K562 (cell line): ENCODE measurements around the gene LRRC43. TPM values are rescaled to one million over a fixed set of nuclear protein-coding genes. Genes with fewer than 3 reads are reported as not detected.

Source experiments
- BDP1 ChIP-seq: IDR thresholded peaks from 3 replicates; pipeline ENCODE4 v1.6.1; 2011; ENCODE audit not compliant: insufficient read length, insufficient read depth
- COPS2 ChIP-seq: fragments of 450-650 bp; conservative IDR thresholded peaks from 2 replicates; pipeline ENCODE4 v1.6.1; 2016; ENCODE audit warnings: mild to moderate bottlenecking, moderate library complexity
- CSDE1 ChIP-seq, 2 experiments: fragments of 450-650 bp; IDR thresholded peaks; 2 replicates each; pipeline ENCODE4 v1.6.1; 2016; ENCODE audit warnings: mild to moderate bottlenecking in 1 of 2
- CTCFL ChIP-seq: IDR thresholded peaks from 2 replicates; pipeline ENCODE4 v1.6.1; 2011; ENCODE audit warnings: borderline replicate concordance, low read depth, mild to moderate bottlenecking, moderate library complexity, low read length; ENCODE audit not compliant: insufficient read depth, poor library complexity, severe bottlenecking
- E2F5 ChIP-seq: sonication (generic); formaldehyde crosslinking; IDR thresholded peaks from 2 replicates; pipeline ENCODE4 v1.8.0; 2022; ENCODE audit warnings: mild to moderate bottlenecking, missing genetic modification reagents
- ESRRB ChIP-seq: fragments of 250-450 bp; sonication (Bioruptor Pico); IDR thresholded peaks from 2 replicates; pipeline ENCODE4 v1.5.0; 2020; ENCODE audit warnings: mild to moderate bottlenecking, moderate library complexity, borderline replicate concordance
- GATA2 ChIP-seq: sonication (generic); formaldehyde crosslinking; IDR thresholded peaks from 2 replicates; pipeline ENCODE4 v1.4.0; 2020; ENCODE audit warnings: mild to moderate bottlenecking, missing genetic modification reagents
- GTF2F1 ChIP-seq: IDR thresholded peaks from 2 replicates; pipeline ENCODE4 v1.6.1; 2011; ENCODE audit warnings: low read depth, low read length, improper control_type of control experiment
- HEY1 ChIP-seq: fragments of 250-450 bp; sonication (Bioruptor Pico); IDR thresholded peaks from 2 replicates; pipeline ENCODE4 v1.5.0; 2020; ENCODE audit warnings: mild to moderate bottlenecking, moderate library complexity, borderline replicate concordance
- HLTF ChIP-seq: fragments of 450-650 bp; IDR thresholded peaks from 2 replicates; pipeline ENCODE4 v1.6.1; 2016
- HMBOX1 ChIP-seq: sonication (generic); IDR thresholded peaks from 2 replicates; pipeline ENCODE4 v1.6.1; 2016
- MAFG ChIP-seq: fragments of 450-650 bp; conservative IDR thresholded peaks from 2 replicates; pipeline ENCODE4 v1.6.1; 2016; ENCODE audit warnings: missing genetic modification characterization, missing compliant biosample characterization
- MCM5 ChIP-seq: fragments of 450-650 bp; IDR thresholded peaks from 2 replicates; pipeline ENCODE4 v1.6.1; 2016; ENCODE audit warnings: low read depth
- NCOR1 ChIP-seq: fragments of 450-650 bp; IDR thresholded peaks from 2 replicates; pipeline ENCODE4 v1.6.1; 2016; ENCODE audit warnings: mild to moderate bottlenecking, moderate library complexity
- OTX1 ChIP-seq: fragments of 450-650 bp; formaldehyde crosslinking; IDR thresholded peaks from 2 replicates; pipeline ENCODE4 v1.4.0; 2022; ENCODE audit warnings: mild to moderate bottlenecking
- PCBP2 ChIP-seq: fragments of 200-400 bp; formaldehyde crosslinking; IDR thresholded peaks from 2 replicates; pipeline ENCODE4 v1.6.1; 2018; ENCODE audit warnings: low read length, low read depth, mild to moderate bottlenecking, moderate library complexity; ENCODE audit not compliant: poor library complexity, severe bottlenecking
- PHB ChIP-seq: fragments of 250-450 bp; sonication (Bioruptor Pico); IDR thresholded peaks from 2 replicates; pipeline ENCODE4 v1.5.0; 2021
- RBBP5 ChIP-seq: fragments of 200-600 bp; sonication (generic); IDR thresholded peaks from 2 replicates; pipeline ENCODE4 v1.6.1; 2012; ENCODE audit warnings: borderline replicate concordance, mild to moderate bottlenecking, low read length, control low read depth, inconsistent platforms; ENCODE audit not compliant: insufficient read depth, poor library complexity, severe bottlenecking
- ZMIZ1 ChIP-seq, 2 experiments: fragments of 150-350 bp in 1 of 2; IDR thresholded peaks; 2 replicates each; pipeline ENCODE4 v1.6.1; 2012 to 2016; ENCODE audit warnings: low read depth in 2 of 2, low read length in 2 of 2, mild to moderate bottlenecking in 1 of 2, moderate library complexity in 1 of 2
- ZNF408 ChIP-seq: fragments of 250-450 bp; sonication (Bioruptor Pico); IDR thresholded peaks from 2 replicates; pipeline ENCODE4 v1.4.0; 2020; ENCODE audit warnings: low read depth, mild to moderate bottlenecking, moderate library complexity
- ZNF76 ChIP-seq: fragments of 250-450 bp; sonication (Bioruptor Pico); IDR thresholded peaks from 2 replicates; pipeline ENCODE4 v1.4.0; 2020; ENCODE audit warnings: mild to moderate bottlenecking, moderate library complexity, borderline replicate concordance
- ZNF77 ChIP-seq: fragments of 250-450 bp; sonication (Bioruptor Pico); IDR thresholded peaks from 2 replicates; pipeline ENCODE4 v1.5.0; 2020
- polyA plus RNA-seq, 8 experiments: library from polyadenylated mRNA; depleted of rRNA in 4 of 8; stranded (reverse) in 5 of 8; unstranded in 3 of 8; fragments of >200 nt; fragmentation: Nextera tagmentation in 2 of 8; fragmentation: Illumina TruSeq in 1 of 8; extraction: Ambion mirVana in 2 of 8; extraction: Trizol in 1 of 8; gene quantifications; 2 replicates each; pipeline versions ENCODE4 v1.2.1 to v1.2.3, GENCODE V29; 2011 to 2014; ENCODE audit warnings: inconsistent platforms in 1 of 8, missing spikeins in 1 of 8
- total RNA-seq, 7 experiments: library from RNA; depleted of rRNA in 6 of 7; stranded (reverse); fragments of >200 nt in 6 of 7; fragmentation: Illumina TruSeq in 2 of 7; extraction: Trizol in 2 of 7; gene quantifications; 2 replicates each; pipeline versions ENCODE4 v1.2.1 to v1.2.3, GENCODE V29; 2011 to 2021; ENCODE audit warnings: low replicate concordance in 1 of 7

LRRC43 gene
- total and polyA plus RNA-seq, 9 of the 15 experiments (the other 6 are each of a cell fraction or from before 2014, with no cell fraction given), result 0.19 TPM; not detected in 8

GRCh38 chr12:122226366-122227125 lies 43.6 kb downstream of the LRRC43 start (continued):
- TF ChIP-seq MAFG (no peak), CTCFL (peak; percentile 29), CSDE1 (IDR thresholded peaks at IDR 0.05) (no peak), PHB (CRISPR knock-in tag) (no peak), ESRRB (no peak), HEY1 (CRISPR knock-in tag) (no peak), ZNF77 (CRISPR knock-in tag) (no peak), E2F5 (CRISPR knock-in tag) (peak; percentile 97), ZMIZ1 (IDR thresholded peaks at IDR 0.05; ENCODE audit: low read depth in 2 of 2, low read length in 2 of 2) (no peak), HMBOX1 (no peak), MCM5 (no peak), OTX1 (CRISPR knock-in tag) (no peak), GATA2 (no peak), PCBP2 (no peak), NCOR1 (no peak), COPS2 (no peak), ZNF76 (CRISPR knock-in tag) (no peak), BDP1 (no peak), ZNF408 (CRISPR knock-in tag) (no peak), HLTF (peak; percentile 48; the same call in 1 of the 2 replicates), GTF2F1 (no peak; the same call in 1 of the 2 replicates), RBBP5 (no peak)
